HEK293 (cell line): ENCODE measurements around the gene RIMS3.

Experiments
- MYNN ChIP-seq: fragments of 450-650 bp; formaldehyde crosslinking; IDR thresholded peaks from 2 replicates; pipeline ENCODE4 v1.5.1; 2016; ENCODE audit warnings: missing biosample characterization, missing genetic modification characterization, borderline replicate concordance
- YY1 ChIP-seq: fragments of 450-650 bp; formaldehyde crosslinking; IDR thresholded peaks from 2 replicates; pipeline ENCODE4 v1.5.1; 2018; ENCODE audit warnings: missing biosample characterization, missing genetic modification characterization
- ZBTB11 ChIP-seq: fragments of 450-650 bp; formaldehyde crosslinking; conservative IDR thresholded peaks from 2 replicates; pipeline ENCODE4 v1.5.1; 2016; ENCODE audit warnings: low read depth, missing biosample characterization, missing genetic modification characterization
- ZNF202 ChIP-seq: fragments of 450-650 bp; formaldehyde crosslinking; IDR thresholded peaks from 2 replicates; pipeline ENCODE4 v1.5.1; 2016; ENCODE audit warnings: missing biosample characterization, missing genetic modification characterization, borderline replicate concordance
- ZNF610 ChIP-seq: fragments of 450-650 bp; formaldehyde crosslinking; IDR thresholded peaks from 2 replicates; pipeline ENCODE4 v1.5.1; 2016; ENCODE audit warnings: missing biosample characterization, missing genetic modification characterization, borderline replicate concordance
- ZXDB ChIP-seq: fragments of 450-650 bp; formaldehyde crosslinking; IDR thresholded peaks from 2 replicates; pipeline ENCODE4 v1.5.1; 2016; ENCODE audit warnings: missing biosample characterization, missing genetic modification characterization
- TF ChIP-seq, protein P1 (sequence below): fragments of 450-650 bp; formaldehyde crosslinking; IDR thresholded peaks from 2 replicates; pipeline ENCODE4 v1.5.1; 2016; ENCODE audit warnings: missing biosample characterization, missing genetic modification characterization
- TF ChIP-seq, protein P2 (sequence below): fragments of 450-650 bp; IDR thresholded peaks from 2 replicates; pipeline ENCODE4 v1.5.1; 2018; ENCODE audit warnings: missing biosample characterization, mild to moderate bottlenecking, missing genetic modification characterization

GRCh38 chr1:40704817-40705733, 39.6 kb upstream of the RIMS3 start:
- TF ChIP-seq, protein P1, sequence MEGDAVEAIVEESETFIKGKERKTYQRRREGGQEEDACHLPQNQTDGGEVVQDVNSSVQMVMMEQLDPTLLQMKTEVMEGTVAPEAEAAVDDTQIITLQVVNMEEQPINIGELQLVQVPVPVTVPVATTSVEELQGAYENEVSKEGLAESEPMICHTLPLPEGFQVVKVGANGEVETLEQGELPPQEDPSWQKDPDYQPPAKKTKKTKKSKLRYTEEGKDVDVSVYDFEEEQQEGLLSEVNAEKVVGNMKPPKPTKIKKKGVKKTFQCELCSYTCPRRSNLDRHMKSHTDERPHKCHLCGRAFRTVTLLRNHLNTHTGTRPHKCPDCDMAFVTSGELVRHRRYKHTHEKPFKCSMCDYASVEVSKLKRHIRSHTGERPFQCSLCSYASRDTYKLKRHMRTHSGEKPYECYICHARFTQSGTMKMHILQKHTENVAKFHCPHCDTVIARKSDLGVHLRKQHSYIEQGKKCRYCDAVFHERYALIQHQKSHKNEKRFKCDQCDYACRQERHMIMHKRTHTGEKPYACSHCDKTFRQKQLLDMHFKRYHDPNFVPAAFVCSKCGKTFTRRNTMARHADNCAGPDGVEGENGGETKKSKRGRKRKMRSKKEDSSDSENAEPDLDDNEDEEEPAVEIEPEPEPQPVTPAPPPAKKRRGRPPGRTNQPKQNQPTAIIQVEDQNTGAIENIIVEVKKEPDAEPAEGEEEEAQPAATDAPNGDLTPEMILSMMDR = no peak
- TF ChIP-seq, protein P2, sequence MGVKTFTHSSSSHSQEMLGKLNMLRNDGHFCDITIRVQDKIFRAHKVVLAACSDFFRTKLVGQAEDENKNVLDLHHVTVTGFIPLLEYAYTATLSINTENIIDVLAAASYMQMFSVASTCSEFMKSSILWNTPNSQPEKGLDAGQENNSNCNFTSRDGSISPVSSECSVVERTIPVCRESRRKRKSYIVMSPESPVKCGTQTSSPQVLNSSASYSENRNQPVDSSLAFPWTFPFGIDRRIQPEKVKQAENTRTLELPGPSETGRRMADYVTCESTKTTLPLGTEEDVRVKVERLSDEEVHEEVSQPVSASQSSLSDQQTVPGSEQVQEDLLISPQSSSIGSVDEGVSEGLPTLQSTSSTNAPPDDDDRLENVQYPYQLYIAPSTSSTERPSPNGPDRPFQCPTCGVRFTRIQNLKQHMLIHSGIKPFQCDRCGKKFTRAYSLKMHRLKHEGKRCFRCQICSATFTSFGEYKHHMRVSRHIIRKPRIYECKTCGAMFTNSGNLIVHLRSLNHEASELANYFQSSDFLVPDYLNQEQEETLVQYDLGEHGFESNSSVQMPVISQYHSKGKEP (tag by site-specific recombination) = no peak
- TF ChIP-seq ZNF610 (no peak), ZXDB (tag by site-specific recombination) (no peak), ZNF202 (tag by site-specific recombination) (no peak), YY1 (tag by site-specific recombination) (no peak), ZBTB11 (tag by site-specific recombination) (no peak), MYNN (tag by site-specific recombination) (no peak)
